Measurements from ENCODE around the gene RAB25.

GRCh38 chr1:156111355-156111962 lies 50.5 kb downstream of the RAB25 start:
- TF ChIP-seq CTCF (IDR thresholded peaks at IDR 0.05) = no peak
- TF ChIP-seq POLR2A (IDR thresholded peaks at IDR 0.05) = no peak

All from lower leg skin (tissue), 3 donors.